HCT116 (cell line): Measurements from ENCODE around the gene CSTF3. TPM values are rescaled to one million over a fixed set of nuclear protein-coding genes. Genes with fewer than 3 reads are reported as not detected.
"Not testable (repeated sequence)": the region's sequence is repeated elsewhere in the genome, so short reads cannot be mapped to it uniquely, and the experiment has no call there.

ENCODE experiments used
- ATAC-seq: fragments of 200-7000 bp; cut with Tn5 transposase; 2 replicates; pipeline ENCODE4 v1.9.1; 2020; ENCODE audit warnings: mild to moderate bottlenecking, moderate library complexity
- BruUV-seq: library from RNA; stranded (reverse); fragments of 400-500 nt; replicated peaks from 2 replicates; lab custom pipeline; 2021; lab: Mats Ljungman, UMichigan
- CTCF ChIA-PET: fragments of 300-600 bp; sonication (Branson Sonifier 250); formaldehyde crosslinking; loops from one replicate; lab custom pipeline; 2021; ENCODE audit warnings: antibody characterized with exemption; lab: Charles Lee
- POLR2A ChIA-PET: fragments of 300-600, 350-600 bp; sonication (Branson Sonifier 250); formaldehyde crosslinking; loops from one replicate; lab custom pipeline; 2021; ENCODE audit warnings: antibody characterized with exemption; lab: Charles Lee
- RAD21 ChIA-PET, 2 experiments: fragments of 300-600 bp; sonication (Branson Sonifier 250); formaldehyde crosslinking; loops; one replicate each; lab custom pipeline; 2023; ENCODE audit warnings: low total read pairs in 2 of 2; ENCODE audit not compliant: uncharacterized antibody in 2 of 2, unreplicated experiment in 2 of 2, low non-redundant PET in 1 of 2; lab: Charles Lee
- DNase-seq: peaks from one replicate; pipeline ENCODE4 v3.0.0-alpha.2; 2010; ENCODE audit warnings: low read depth, low spot score
- H2AFZ ChIP-seq: fragments of 200-600 bp; shearing (Covaris generic), sonication (generic); 2 replicates; pipeline ENCODE4 v1.6.1; 2017; ENCODE audit warnings: low read depth, mixed run types, mixed read lengths, antibody characterized with exemption, low read length; ENCODE audit not compliant: poor library complexity, severe bottlenecking
- H3K27ac ChIP-seq: 2 replicates; pipeline ENCODE4 v1.5.1; 2012; ENCODE audit warnings: low read depth, low read length
- H3K27me3 ChIP-seq: fragments of 200-600 bp; sonication (generic); 2 replicates; pipeline ENCODE4 v1.6.1; 2016; ENCODE audit warnings: mixed run types, low read length, mixed read lengths; ENCODE audit not compliant: insufficient read depth
- H3K36me3 ChIP-seq, 2 experiments: fragments of 200-500 bp in 1 of 2; fragments of 200-600 bp in 1 of 2; sonication (Bioruptor generic) in 1 of 2; sonication (generic) in 1 of 2; 2 replicates each; pipeline versions ENCODE4 v1.5.1 to v1.6.1; 2014 to 2016; ENCODE audit warnings: low read length in 2 of 2, inconsistent platforms in 1 of 2, mixed read lengths in 1 of 2, mixed run types in 1 of 2; ENCODE audit not compliant: insufficient read depth in 2 of 2, control insufficient read depth in 1 of 2
- H3K4me1 ChIP-seq, 2 experiments: fragments of 200-600 bp in 1 of 2; sonication (generic) in 1 of 2; 2 replicates each; pipeline versions ENCODE4 v1.5.1 to v1.6.1; 2012 to 2017; ENCODE audit warnings: low read length in 2 of 2, inconsistent platforms in 1 of 2, mild to moderate bottlenecking in 1 of 2, mixed read lengths in 1 of 2, mixed run types in 1 of 2, moderate library complexity in 1 of 2; ENCODE audit not compliant: insufficient read depth in 2 of 2, control insufficient read depth in 1 of 2
- H3K4me2 ChIP-seq: fragments of 200-600 bp; sonication (generic); 2 replicates; pipeline ENCODE4 v1.6.1; 2017; ENCODE audit warnings: mixed run types, low read length, mixed read lengths
- H3K4me3 ChIP-seq, 2 experiments: fragments of 200-600 bp in 1 of 2; sonication (generic) in 1 of 2; replicated peaks in 1 of 2; 2 replicates each; pipeline ENCODE4 v1.5.1; 2011 to 2016; ENCODE audit warnings: low read length in 2 of 2, control low read depth in 1 of 2, low read depth in 1 of 2, mild to moderate bottlenecking in 1 of 2, mixed read lengths in 1 of 2, mixed run types in 1 of 2
- H3K79me2 ChIP-seq: fragments of 200-600 bp; sonication (generic); 2 replicates; pipeline ENCODE4 v1.6.1; 2017; ENCODE audit warnings: mild to moderate bottlenecking, mixed run types, low read length, moderate library complexity, mixed read lengths; ENCODE audit not compliant: insufficient read depth
- H3K9ac ChIP-seq: fragments of 200-600 bp; sonication (generic); 2 replicates; pipeline ENCODE4 v1.6.1; 2016; ENCODE audit warnings: low read length, mixed read lengths
- H3K9me2 ChIP-seq: fragments of 200-600 bp; sonication (generic), shearing (Covaris generic); 2 replicates; pipeline ENCODE4 v1.6.1; 2017; ENCODE audit warnings: mixed run types, mild to moderate bottlenecking, moderate library complexity; ENCODE audit not compliant: insufficient read depth
- H3K9me3 ChIP-seq, 2 experiments: fragments of 200-500 bp in 1 of 2; fragments of 200-600 bp in 1 of 2; sonication (Bioruptor generic) in 1 of 2; sonication (generic) in 1 of 2; 2 replicates each; pipeline ENCODE4 v1.6.1; 2014 to 2017; ENCODE audit warnings: low read length in 2 of 2, mixed read lengths in 2 of 2, inconsistent platforms in 1 of 2, low read depth in 1 of 2, mild to moderate bottlenecking in 1 of 2, mixed run types in 1 of 2, moderate library complexity in 1 of 2; ENCODE audit not compliant: control insufficient read depth in 1 of 2, insufficient read depth in 1 of 2
- H4K20me1 ChIP-seq: fragments of 200-600 bp; sonication (generic), shearing (Covaris generic); 2 replicates; pipeline ENCODE4 v1.6.1; 2017; ENCODE audit warnings: mixed run types, mild to moderate bottlenecking, moderate library complexity; ENCODE audit not compliant: insufficient read depth
- intact Hi-C: fragments of 100-400 bp; cut with micrococcal nuclease; formaldehyde crosslinking; loops from 2 replicates; pipeline ENCODE4 v1.10.0; 2022
- total RNA-seq: library from RNA; stranded (reverse); gene quantifications from one replicate; pipeline ENCODE4 v1.2.1, GENCODE V29; 2021; ENCODE audit not compliant: unreplicated experiment

CSTF3 gene
- total RNA-seq, 1 experiment from 2014 or later, result 39.3 TPM

DNA sequence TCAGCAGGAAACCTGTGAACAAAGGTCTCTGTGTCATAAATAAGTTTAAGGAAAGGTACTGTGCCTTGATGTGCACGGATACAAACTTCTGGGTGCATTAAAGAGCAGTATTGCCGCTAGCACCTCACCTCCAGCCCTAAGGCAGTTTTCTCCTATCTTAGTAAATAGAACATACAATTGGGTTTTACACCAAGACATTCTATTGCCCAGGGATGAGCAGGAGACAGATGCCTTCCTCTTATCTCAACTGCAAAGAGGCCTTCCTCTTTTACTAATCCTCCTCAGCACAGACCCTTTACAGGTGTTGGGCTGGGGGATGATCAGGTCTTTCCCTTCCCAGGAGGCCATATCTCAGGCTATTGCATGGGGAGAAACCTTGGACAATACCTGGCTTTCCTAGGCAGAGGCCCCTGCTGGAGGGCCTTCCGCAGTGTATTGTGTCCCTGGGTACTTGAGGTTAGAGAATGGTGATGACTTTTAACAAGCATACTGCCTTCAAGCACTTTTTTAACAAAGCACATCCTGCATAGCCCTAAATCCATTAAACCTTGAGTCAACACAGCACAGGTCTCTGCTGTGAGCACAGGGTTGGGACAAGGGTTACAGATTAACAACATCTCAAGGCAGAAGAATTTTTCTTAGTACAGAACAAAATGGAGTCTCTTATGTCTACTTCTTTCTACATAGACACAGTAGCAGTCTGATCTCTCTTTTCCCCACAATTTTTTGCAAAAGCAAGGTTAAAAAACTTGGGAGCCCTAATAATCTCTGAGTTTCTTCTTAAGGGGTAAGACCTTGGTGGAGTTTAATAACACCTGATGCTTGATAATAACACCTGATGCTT is 111.5 kb downstream of the CSTF3 start:
- H2AFZ ChIP-seq, DNase-seq, ATAC-seq, H3K4me2 ChIP-seq, RAD21 ChIA-PET, H3K36me3 ChIP-seq, H3K27ac ChIP-seq, H4K20me1 ChIP-seq, BruUV-seq, H3K9me2 ChIP-seq, H3K27me3 ChIP-seq, H3K9me3 ChIP-seq, H3K9ac ChIP-seq, H3K79me2 ChIP-seq, CTCF ChIA-PET, intact Hi-C loops, POLR2A ChIA-PET, H3K4me3 ChIP-seq: not testable (repeated sequence)
- peaks cover 12 to 14% of the 10 kb centered on the region in 2 experiments for H3K4me1 ChIP-seq

DNA sequence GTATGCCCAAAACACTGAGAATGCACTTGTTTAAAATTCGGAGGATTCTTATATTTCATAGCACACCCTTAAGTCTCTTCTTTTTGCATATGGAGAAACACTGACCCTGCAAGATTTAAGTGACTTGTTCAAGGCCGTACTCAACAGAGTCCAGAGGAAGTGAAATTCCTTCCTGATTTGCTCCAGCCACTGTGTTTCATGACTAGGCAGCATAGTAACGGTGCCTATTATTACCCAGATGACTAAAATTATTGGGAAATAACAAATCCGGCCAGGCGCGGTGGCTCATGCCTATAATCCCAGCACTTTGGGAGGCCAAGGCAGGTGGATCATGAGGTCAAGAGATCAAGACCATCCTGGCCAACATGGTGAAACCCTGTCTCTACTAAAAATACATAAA is 112.6 kb downstream of the CSTF3 start:
- H2AFZ ChIP-seq, H3K9ac ChIP-seq, ATAC-seq, BruUV-seq, H3K4me3 ChIP-seq, POLR2A ChIA-PET, H3K4me2 ChIP-seq, H4K20me1 ChIP-seq, H3K9me3 ChIP-seq, H3K27me3 ChIP-seq, intact Hi-C loops, H3K36me3 ChIP-seq, RAD21 ChIA-PET, H3K9me2 ChIP-seq, H3K79me2 ChIP-seq, H3K27ac ChIP-seq, DNase-seq: not testable (repeated sequence)
- peaks cover 16 to 19% of the 10 kb centered on the region in 2 experiments for H3K4me1 ChIP-seq
- CTCF ChIA-PET, result interaction anchor here (0.7 kb wide), 1 partner anchor 210 kb away, joined by 4 read pairs; no protein-coding TSS in a partner anchor
